ENCODE measurements around the gene SEPTIN8. TPM values are rescaled to one million over a fixed set of nuclear protein-coding genes. Genes with fewer than 3 reads are reported as not detected.

Gene SEPTIN8
- total RNA-seq, 4 donors from 2014 or later = 5.2 to 7.9 (median 6.8) TPM

- no peak for TF ChIP-seq POLR2A (IDR thresholded peaks at IDR 0.05)
- TF ChIP-seq, protein P1, sequence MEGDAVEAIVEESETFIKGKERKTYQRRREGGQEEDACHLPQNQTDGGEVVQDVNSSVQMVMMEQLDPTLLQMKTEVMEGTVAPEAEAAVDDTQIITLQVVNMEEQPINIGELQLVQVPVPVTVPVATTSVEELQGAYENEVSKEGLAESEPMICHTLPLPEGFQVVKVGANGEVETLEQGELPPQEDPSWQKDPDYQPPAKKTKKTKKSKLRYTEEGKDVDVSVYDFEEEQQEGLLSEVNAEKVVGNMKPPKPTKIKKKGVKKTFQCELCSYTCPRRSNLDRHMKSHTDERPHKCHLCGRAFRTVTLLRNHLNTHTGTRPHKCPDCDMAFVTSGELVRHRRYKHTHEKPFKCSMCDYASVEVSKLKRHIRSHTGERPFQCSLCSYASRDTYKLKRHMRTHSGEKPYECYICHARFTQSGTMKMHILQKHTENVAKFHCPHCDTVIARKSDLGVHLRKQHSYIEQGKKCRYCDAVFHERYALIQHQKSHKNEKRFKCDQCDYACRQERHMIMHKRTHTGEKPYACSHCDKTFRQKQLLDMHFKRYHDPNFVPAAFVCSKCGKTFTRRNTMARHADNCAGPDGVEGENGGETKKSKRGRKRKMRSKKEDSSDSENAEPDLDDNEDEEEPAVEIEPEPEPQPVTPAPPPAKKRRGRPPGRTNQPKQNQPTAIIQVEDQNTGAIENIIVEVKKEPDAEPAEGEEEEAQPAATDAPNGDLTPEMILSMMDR (IDR thresholded peaks at IDR 0.05 in 4 of 5, conservative IDR thresholded peaks at IDR 0.05 in 1 of 5) = no peak
- no peak for DNase-seq
- H3K27ac ChIP-seq = no peak overlapping the region
- H3K36me3 ChIP-seq = no peaks in the 10 kb centered on the region
- intact Hi-C loops (cut with DNase I; ENCODE audit: low total_unique reads) (loop anchor here (2.0 kb wide), 1 partner anchor 73 kb away; no protein-coding TSS in a partner anchor), in situ Hi-C loops (cut with MboI; ENCODE audit: low sequenced_read_pairs in 4 of 4) (loop anchor here in 1 of 4 donors (10.0 kb wide), 1 partner anchor 77 kb away; no protein-coding TSS in a partner anchor)
- peak overlapping the region; percentile 24 to 43 (median 36) for H3K4me3 ChIP-seq
- peaks cover 24 to 37% (median 37%) of the 10 kb centered on the region in 3 donors for H3K27me3 ChIP-seq
- peaks cover 0 to 2% of the 10 kb centered on the region in 2 donors for H3K4me1 ChIP-seq
- ATAC-seq = no peak
- no peaks in the 10 kb centered on the region for H3K9me3 ChIP-seq
Measured at GRCh38 chr5:132747616-132748440, 29.2 kb downstream of the SEPTIN8 start.

- DNase-seq = no peak
- Histone ChIP-seq H3K27me3 (peaks cover 27 to 37% (median 37%) of the 10 kb centered on the region in 3 donors), H3K9me3 (no peaks in the 10 kb centered on the region), H3K36me3 (no peaks in the 10 kb centered on the region), H3K4me3 (peak within 1 kb of the TSS; percentile 24 to 43 (median 36)), H3K27ac (no peak within 1 kb of the TSS), H3K4me1 (peaks cover 0 to 2% of the 10 kb centered on the region in 2 donors)
- no peak for TF ChIP-seq POLR2A (IDR thresholded peaks at IDR 0.05)
- TF ChIP-seq, protein P1 (IDR thresholded peaks at IDR 0.05 in 4 of 5, conservative IDR thresholded peaks at IDR 0.05 in 1 of 5) = no peak
- peak in 1 of 2 donors; percentile 18 for ATAC-seq
- in situ Hi-C loops (cut with MboI; ENCODE audit: low sequenced_read_pairs in 4 of 4) (loop anchor here in 1 of 4 donors (10.0 kb wide), 1 partner anchor 78 kb away; no protein-coding TSS in a partner anchor), intact Hi-C loops (cut with DNase I; ENCODE audit: low total_unique reads) (loop anchor here (2.0 kb wide), 1 partner anchor 74 kb away; no protein-coding TSS in a partner anchor)
Measured at GRCh38 chr5:132746954-132747615, 30.0 kb downstream of the SEPTIN8 start, which contains the start of gene CCNI2. Gene CCNI2, plus strand, starts transcription at chr5:132747426. Its CDS starts 70 bp downstream, at chr5:132747496.

GRCh38 chr5:132746592-132746953 is 30.5 kb downstream of the SEPTIN8 start:
- ATAC-seq (no peak), DNase-seq (no peak)
- Histone ChIP-seq H3K4me1 (peaks cover 0 to 2% of the 10 kb centered on the region in 2 donors), H3K36me3 (no peaks in the 10 kb centered on the region), H3K4me3 (peak overlapping the region in 1 of 4 donors; percentile 42), H3K9me3 (no peaks in the 10 kb centered on the region), H3K27me3 (peaks cover 28 to 37% (median 37%) of the 10 kb centered on the region in 3 donors), H3K27ac (no peak overlapping the region)
- TF ChIP-seq, protein P1 (IDR thresholded peaks at IDR 0.05 in 4 of 5, conservative IDR thresholded peaks at IDR 0.05 in 1 of 5) = no peak
- no peak for TF ChIP-seq POLR2A (IDR thresholded peaks at IDR 0.05)
- in situ Hi-C loops (cut with MboI; ENCODE audit: low sequenced_read_pairs in 4 of 4) = loop anchor here in 1 of 4 donors (10.0 kb wide), 1 partner anchor 78 kb away; no protein-coding TSS in a partner anchor
- intact Hi-C loops (cut with DNase I; ENCODE audit: low total_unique reads) = loop anchor here (2.0 kb wide), 1 partner anchor 74 kb away; no protein-coding TSS in a partner anchor

DNA sequence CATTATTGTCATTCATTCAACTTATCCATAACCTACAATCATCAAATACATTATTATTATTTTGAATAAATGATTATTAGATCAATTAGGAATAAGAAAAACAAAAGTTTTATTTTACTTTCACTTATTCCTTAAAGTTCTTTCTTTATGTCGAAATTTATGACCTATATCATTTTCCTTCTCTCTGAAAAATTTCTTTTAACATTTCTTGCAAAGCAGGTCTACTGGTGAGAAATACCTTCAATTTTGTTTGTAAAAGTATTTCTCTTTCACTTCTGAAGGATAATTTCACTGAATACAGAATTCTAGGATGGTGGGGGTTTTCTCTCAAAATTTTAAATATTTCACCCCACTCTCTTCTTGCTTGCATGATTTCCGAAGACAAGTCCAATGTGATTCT is 32.4 kb downstream of the SEPTIN8 start:
- Histone ChIP-seq H3K4me3 (no peak overlapping the region), H3K36me3 (no peaks in the 10 kb centered on the region), H3K9me3 (no peaks in the 10 kb centered on the region), H3K27me3 (peaks cover 28 to 37% (median 37%) of the 10 kb centered on the region in 3 donors), H3K4me1 (no peaks in the 10 kb centered on the region), H3K27ac (no peak overlapping the region)
- TF ChIP-seq POLR2A (IDR thresholded peaks at IDR 0.05) = no peak
- TF ChIP-seq, protein P1 (IDR thresholded peaks at IDR 0.05 in 4 of 5, conservative IDR thresholded peaks at IDR 0.05 in 1 of 5) = no peak
- intact Hi-C loops (cut with DNase I; ENCODE audit: low total_unique reads) (no loop called here), in situ Hi-C loops (cut with MboI; ENCODE audit: low sequenced_read_pairs in 4 of 4) (loop anchor here in 1 of 4 donors (10.0 kb wide), 1 partner anchor 80 kb away; no protein-coding TSS in a partner anchor)
- DNase-seq (no peak), ATAC-seq (no peak)
